Hepatocyte (in vitro differentiated cells): ENCODE data around the gene AQR. TPM values are rescaled to one million over a fixed set of nuclear protein-coding genes. Genes with fewer than 3 reads are reported as not detected.

Source experiments
- DNase-seq: peaks from one replicate; pipeline ENCODE4 v3.0.0-alpha.2; 2016; ENCODE audit warnings: low spot score
- H2AFZ ChIP-seq: fragments of 200-600 bp; sonication (generic); 2 replicates; pipeline ENCODE4 v1.6.0; 2016; ENCODE audit warnings: antibody characterized with exemption, mild to moderate bottlenecking
- H3K27ac ChIP-seq: fragments of 200-600 bp; sonication (generic); 2 replicates; pipeline ENCODE4 v1.5.1; 2016; ENCODE audit warnings: mild to moderate bottlenecking
- H3K27me3 ChIP-seq: fragments of 200-600 bp; sonication (generic); 2 replicates; pipeline ENCODE4 v1.6.1; 2016
- H3K36me3 ChIP-seq: fragments of 200-600 bp; sonication (generic); replicated peaks from 2 replicates; pipeline ENCODE4 v1.5.1; 2016; ENCODE audit warnings: low read depth; ENCODE audit not compliant: insufficient read depth
- H3K4me1 ChIP-seq: fragments of 200-600 bp; sonication (generic); 2 replicates; pipeline ENCODE4 v1.5.1; 2016; ENCODE audit warnings: mild to moderate bottlenecking, moderate library complexity; ENCODE audit not compliant: insufficient read depth
- H3K4me2 ChIP-seq: fragments of 200-600 bp; sonication (generic); 2 replicates; pipeline ENCODE4 v1.6.0; 2016
- H3K4me3 ChIP-seq: fragments of 200-600 bp; sonication (generic); 2 replicates; pipeline ENCODE4 v1.5.1; 2016; ENCODE audit warnings: mild to moderate bottlenecking
- H3K79me2 ChIP-seq: fragments of 200-600 bp; sonication (generic); 2 replicates; pipeline ENCODE4 v1.6.0; 2017; ENCODE audit warnings: mild to moderate bottlenecking
- H3K9me2 ChIP-seq: fragments of 200-600 bp; sonication (generic); replicated peaks from 2 replicates; pipeline ENCODE4 v1.6.0; 2017; ENCODE audit warnings: mild to moderate bottlenecking; ENCODE audit not compliant: insufficient read depth
- H3K9me3 ChIP-seq: fragments of 200-600 bp; sonication (generic); 2 replicates; pipeline ENCODE4 v1.5.1; 2016; ENCODE audit warnings: low read depth, mild to moderate bottlenecking
- H4K20me1 ChIP-seq: fragments of 200-600 bp; sonication (generic); 2 replicates; pipeline ENCODE4 v1.6.0; 2016; ENCODE audit warnings: mild to moderate bottlenecking; ENCODE audit not compliant: insufficient read depth, poor library complexity, severe bottlenecking
- EZH2 ChIP-seq: fragments of 200-600 bp; sonication (generic); IDR thresholded peaks from 2 replicates; pipeline ENCODE4 v1.6.1; 2016; ENCODE audit warnings: antibody characterized with exemption, mild to moderate bottlenecking, borderline replicate concordance
- EZH2phosphoT487 ChIP-seq: fragments of 200-600 bp; sonication (generic); IDR thresholded peaks from one replicate; pipeline ENCODE4 v1.6.1; 2018; ENCODE audit warnings: antibody characterized with exemption, mild to moderate bottlenecking, low read depth, moderate library complexity; ENCODE audit not compliant: unreplicated experiment, severe bottlenecking
- WGBS: methylation state at CpG from one replicate; pipeline ENCODE4 v1.1.6; 2016; ENCODE audit warnings: low lambda C conversion rate; ENCODE audit errors: missing lambda C conversion rate; 5-methylcytosine and 5-hydroxymethylcytosine counted together
- polyA plus RNA-seq: library from polyadenylated mRNA; unstranded; fragments of >200 nt; fragmentation: Nextera tagmentation; extraction: Ambion mirVana; gene quantifications from 2 replicates; pipeline ENCODE4 v1.2.1, GENCODE V29; 2016
- total RNA-seq: library from RNA; depleted of rRNA; stranded (reverse); fragments of >200 nt; gene quantifications from 2 replicates; pipeline ENCODE4 v1.2.3, GENCODE V29; 2014
- TF ChIP-seq, protein P1 (sequence below): fragments of 200-600 bp; sonication (generic); IDR thresholded peaks from 2 replicates; pipeline ENCODE4 v1.5.1; 2016; ENCODE audit warnings: antibody characterized with exemption, mild to moderate bottlenecking; ENCODE audit not compliant: poor library complexity

Gene AQR
- total and polyA plus RNA-seq, 2 experiments from 2014 or later = 15.3 to 39.8 TPM

- DNase-seq = no peak
- Histone ChIP-seq H3K79me2 (no peaks in the 10 kb centered on the region), H3K27ac (no peak overlapping the region), H3K27me3 (no peaks in the 10 kb centered on the region), H3K36me3 (no peaks in the 10 kb centered on the region), H3K4me3 (no peak overlapping the region), H4K20me1 (no peaks in the 10 kb centered on the region), H2AFZ (no peak overlapping the region), H3K9me2 (no peaks in the 10 kb centered on the region), H3K9me3 (no peaks in the 10 kb centered on the region), H3K4me1 (no peaks in the 10 kb centered on the region), H3K4me2 (no peak overlapping the region)
- TF ChIP-seq, protein P1, sequence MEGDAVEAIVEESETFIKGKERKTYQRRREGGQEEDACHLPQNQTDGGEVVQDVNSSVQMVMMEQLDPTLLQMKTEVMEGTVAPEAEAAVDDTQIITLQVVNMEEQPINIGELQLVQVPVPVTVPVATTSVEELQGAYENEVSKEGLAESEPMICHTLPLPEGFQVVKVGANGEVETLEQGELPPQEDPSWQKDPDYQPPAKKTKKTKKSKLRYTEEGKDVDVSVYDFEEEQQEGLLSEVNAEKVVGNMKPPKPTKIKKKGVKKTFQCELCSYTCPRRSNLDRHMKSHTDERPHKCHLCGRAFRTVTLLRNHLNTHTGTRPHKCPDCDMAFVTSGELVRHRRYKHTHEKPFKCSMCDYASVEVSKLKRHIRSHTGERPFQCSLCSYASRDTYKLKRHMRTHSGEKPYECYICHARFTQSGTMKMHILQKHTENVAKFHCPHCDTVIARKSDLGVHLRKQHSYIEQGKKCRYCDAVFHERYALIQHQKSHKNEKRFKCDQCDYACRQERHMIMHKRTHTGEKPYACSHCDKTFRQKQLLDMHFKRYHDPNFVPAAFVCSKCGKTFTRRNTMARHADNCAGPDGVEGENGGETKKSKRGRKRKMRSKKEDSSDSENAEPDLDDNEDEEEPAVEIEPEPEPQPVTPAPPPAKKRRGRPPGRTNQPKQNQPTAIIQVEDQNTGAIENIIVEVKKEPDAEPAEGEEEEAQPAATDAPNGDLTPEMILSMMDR = no peak
- no peak for TF ChIP-seq EZH2phosphoT487
- TF ChIP-seq EZH2 = no peak
- WGBS = 91% methylated on average over 7 of the region's 7 CpGs
These were observed 80.1 kb downstream of the AQR start for GRCh38 chr15:34889476-34889875.

- Histone ChIP-seq H3K27me3 (no peaks in the 10 kb centered on the region), H3K4me3 (no peak overlapping the region), H3K36me3 (no peaks in the 10 kb centered on the region), H3K4me2 (no peak overlapping the region), H3K4me1 (no peaks in the 10 kb centered on the region), H2AFZ (no peak overlapping the region), H3K79me2 (no peaks in the 10 kb centered on the region), H3K9me2 (no peaks in the 10 kb centered on the region), H3K27ac (no peak overlapping the region), H4K20me1 (no peaks in the 10 kb centered on the region), H3K9me3 (no peaks in the 10 kb centered on the region)
- no peak for TF ChIP-seq EZH2
- TF ChIP-seq, protein P1 = no peak
- no peak for TF ChIP-seq EZH2phosphoT487
- no peak for DNase-seq
These were observed 83.4 kb downstream of the AQR start for GRCh38 chr15:34886134-34886533.

- H3K9me3 ChIP-seq = no peaks in the 10 kb centered on the region
- no peak for DNase-seq
- no peak overlapping the region for H3K27ac ChIP-seq
- no peak overlapping the region for H3K4me3 ChIP-seq
- H3K79me2 ChIP-seq = no peaks in the 10 kb centered on the region
- H3K27me3 ChIP-seq = no peaks in the 10 kb centered on the region
- no peaks in the 10 kb centered on the region for H4K20me1 ChIP-seq
- H3K4me1 ChIP-seq = no peaks in the 10 kb centered on the region
- WGBS = 100% methylated on average over 2 of the region's 2 CpGs
- H3K9me2 ChIP-seq = no peaks in the 10 kb centered on the region
- TF ChIP-seq EZH2phosphoT487 = no peak
- TF ChIP-seq, protein P1 = no peak
- no peak for TF ChIP-seq EZH2
- no peaks in the 10 kb centered on the region for H3K36me3 ChIP-seq
- no peak overlapping the region for H3K4me2 ChIP-seq
- H2AFZ ChIP-seq = no peak overlapping the region
These were observed 85.9 kb downstream of the AQR start for GRCh38 chr15:34883633-34884032.

GRCh38 chr15:34883042-34883441, 86.5 kb downstream of the AQR start:
- Histone ChIP-seq H3K79me2 (no peaks in the 10 kb centered on the region), H4K20me1 (no peaks in the 10 kb centered on the region), H3K4me2 (no peak overlapping the region), H3K27me3 (no peaks in the 10 kb centered on the region), H3K9me2 (no peaks in the 10 kb centered on the region), H3K36me3 (no peaks in the 10 kb centered on the region), H3K27ac (no peak overlapping the region), H3K9me3 (no peaks in the 10 kb centered on the region), H3K4me3 (no peak overlapping the region), H3K4me1 (no peaks in the 10 kb centered on the region), H2AFZ (no peak overlapping the region)
- DNase-seq = no peak
- 100% methylated on average over 1 of the region's 1 CpG for WGBS
- TF ChIP-seq EZH2 (no peak), EZH2phosphoT487 (no peak)
- TF ChIP-seq, protein P1 = no peak
